HL-60/S4 treated with retinoic acid at 250 ng/mL for 4 days and 3 days (cell line): ENCODE results near the gene EFCAB8.

Experiments
- in situ Hi-C: fragments of 300-500 bp; cut with MboI; formaldehyde crosslinking; loops from 2 replicates; pipeline ENCODE4 v1.7.0; 2022; ENCODE audit warnings: low sequenced_read_pairs

The EFCAB8 gene

GRCh38 chr20:32982617-32983458 lies 124.1 kb downstream of the EFCAB8 start:
- in situ Hi-C loops: no loop called here

GRCh38 chr20:32983459-32984112 lies 124.9 kb downstream of the EFCAB8 start:
- in situ Hi-C loops: no loop called here

GRCh38 chr20:32984196-32984595 lies 125.5 kb downstream of the EFCAB8 start:
- in situ Hi-C loops: no loop called here

- in situ Hi-C loops: no loop called here
Observed at GRCh38 chr20:32984631-32985354, 126.1 kb downstream of the EFCAB8 start.

- in situ Hi-C loops: no loop called here
Observed at GRCh38 chr20:32985596-32985995, 126.9 kb downstream of the EFCAB8 start.

GRCh38 chr20:32986331-32986966 lies 127.7 kb downstream of the EFCAB8 start:
- in situ Hi-C loops: no loop called here

GRCh38 chr20:32987044-32987825 lies 128.5 kb downstream of the EFCAB8 start:
- in situ Hi-C loops: no loop called here

GRCh38 chr20:32988008-32988407 lies 129.3 kb downstream of the EFCAB8 start:
- in situ Hi-C loops: no loop called here

- in situ Hi-C loops: no loop called here
Observed at GRCh38 chr20:32989507-32990283, 131.0 kb downstream of the EFCAB8 start.

GRCh38 chr20:32990426-32990825 lies 131.7 kb downstream of the EFCAB8 start:
- in situ Hi-C loops: no loop called here

- in situ Hi-C loops: no loop called here
Observed at GRCh38 chr20:32991383-32991782, 132.7 kb downstream of the EFCAB8 start.

GRCh38 chr20:32991792-32992641 lies 133.3 kb downstream of the EFCAB8 start:
- in situ Hi-C loops: no loop called here

- in situ Hi-C loops: no loop called here
Observed at GRCh38 chr20:32993496-32994050, 134.8 kb downstream of the EFCAB8 start.

GRCh38 chr20:32995802-32996201 lies 137.1 kb downstream of the EFCAB8 start:
- in situ Hi-C loops: no loop called here

GRCh38 chr20:32997431-32997830 lies 138.7 kb downstream of the EFCAB8 start:
- in situ Hi-C loops: no loop called here

GRCh38 chr20:32999603-33000250 lies 141.0 kb downstream of the EFCAB8 start:
- in situ Hi-C loops: no loop called here

- in situ Hi-C loops: no loop called here
Observed at GRCh38 chr20:33000802-33001466, 142.2 kb downstream of the EFCAB8 start.
